Type B pancreatic cell (in vitro differentiated cells): ENCODE results near the gene SHISA4. TPM values are rescaled to one million over a fixed set of nuclear protein-coding genes. Genes with fewer than 3 reads are reported as not detected.

Source experiments
- DNase-seq: peaks from one replicate; pipeline ENCODE4 v3.0.0; 2021; ENCODE audit warnings: mixed read lengths; ENCODE audit not compliant: unreplicated experiment; ENCODE audit errors: extremely low spot score
- H3K27ac Mint-ChIP-seq: 2 replicates; pipeline ENCODE4 v1.8.0; 2021; ENCODE audit warnings: mild to moderate bottlenecking, mixed read lengths
- H3K27me3 Mint-ChIP-seq: 2 replicates; pipeline ENCODE4 v1.8.0; 2021; ENCODE audit warnings: mixed read lengths
- H3K36me3 Mint-ChIP-seq: 2 replicates; pipeline ENCODE4 v1.8.0; 2021; ENCODE audit warnings: mixed read lengths
- H3K4me1 Mint-ChIP-seq: one replicate; pipeline ENCODE4 v1.8.0; 2021; ENCODE audit warnings: mixed read lengths; ENCODE audit not compliant: unreplicated experiment
- H3K4me3 Mint-ChIP-seq: 2 replicates; pipeline ENCODE4 v1.8.0; 2021; ENCODE audit warnings: mild to moderate bottlenecking, mixed read lengths
- H3K9me3 Mint-ChIP-seq: 2 replicates; pipeline ENCODE4 v1.8.0; 2021; ENCODE audit warnings: mixed read lengths
- CTCF ChIP-seq: fragments of 200-600 bp; sonication (generic); conservative IDR thresholded peaks from 2 replicates; pipeline ENCODE4 v1.5.0; 2021; ENCODE audit warnings: antibody characterized with exemption, mild to moderate bottlenecking
- total RNA-seq: library from RNA; stranded (reverse); gene quantifications from 2 replicates; pipeline ENCODE4 v1.2.1, GENCODE V29; 2021; ENCODE audit warnings: low replicate concordance

Gene SHISA4
- total RNA-seq, 1 donor from 2014 or later: 5.0 TPM

DNA sequence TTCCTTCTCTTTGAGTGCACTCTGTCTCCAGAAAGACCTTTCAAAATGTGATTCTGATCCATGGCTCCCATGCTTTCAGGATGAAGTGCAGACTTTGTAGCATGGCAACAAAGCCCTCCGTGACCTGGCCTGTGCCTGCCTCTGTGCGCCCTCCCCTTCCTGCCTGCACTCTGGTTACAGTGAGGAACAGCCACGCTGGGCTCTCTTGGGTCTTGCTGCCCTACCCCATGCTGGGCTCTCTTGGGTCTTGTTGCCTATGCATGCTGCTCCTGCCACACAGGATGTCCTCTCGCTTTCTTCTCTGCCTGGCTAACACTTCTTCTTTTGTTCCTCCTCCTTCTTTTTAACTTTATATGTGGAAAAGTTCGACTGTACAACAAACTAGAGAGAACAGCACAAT, 29.6 kb downstream of the SHISA4 start:
- no peak for DNase-seq
- no peak for TF ChIP-seq CTCF
- Mint-ChIP-seq H3K4me3 (no peak overlapping the region), H3K9me3 (no peaks in the 10 kb centered on the region), H3K27me3 (peaks cover 3% of the 10 kb centered on the region), H3K36me3 (no peaks in the 10 kb centered on the region), H3K27ac (no peak overlapping the region), H3K4me1 (peaks cover 41% of the 10 kb centered on the region)

- no peak overlapping the region for H3K27ac Mint-ChIP-seq
- no peaks in the 10 kb centered on the region for H3K27me3 Mint-ChIP-seq
- H3K4me1 Mint-ChIP-seq: peaks cover 25% of the 10 kb centered on the region
- no peaks in the 10 kb centered on the region for H3K9me3 Mint-ChIP-seq
- no peak for DNase-seq
- no peaks in the 10 kb centered on the region for H3K36me3 Mint-ChIP-seq
- no peak overlapping the region for H3K4me3 Mint-ChIP-seq
- TF ChIP-seq CTCF: no peak
Observed at GRCh38 chr1:201921952-201922558, 33.4 kb downstream of the SHISA4 start.

- H3K9me3 Mint-ChIP-seq: no peaks in the 10 kb centered on the region
- peak overlapping the region; percentile 60 for H3K27ac Mint-ChIP-seq
- H3K4me3 Mint-ChIP-seq: no peak overlapping the region
- H3K4me1 Mint-ChIP-seq: peaks cover 10% of the 10 kb centered on the region
- H3K27me3 Mint-ChIP-seq: no peaks in the 10 kb centered on the region
- H3K36me3 Mint-ChIP-seq: no peaks in the 10 kb centered on the region
- TF ChIP-seq CTCF: no peak
- DNase-seq: no peak
Observed at GRCh38 chr1:201925301-201925567, 36.5 kb downstream of the SHISA4 start.

- TF ChIP-seq CTCF: no peak
- H3K27me3 Mint-ChIP-seq: no peaks in the 10 kb centered on the region
- no peak overlapping the region for H3K27ac Mint-ChIP-seq
- no peak for DNase-seq
- no peaks in the 10 kb centered on the region for H3K36me3 Mint-ChIP-seq
- H3K4me1 Mint-ChIP-seq: peaks cover 10% of the 10 kb centered on the region
- no peak overlapping the region for H3K4me3 Mint-ChIP-seq
- no peaks in the 10 kb centered on the region for H3K9me3 Mint-ChIP-seq
Observed at GRCh38 chr1:201925981-201926645, 37.4 kb downstream of the SHISA4 start.

DNA sequence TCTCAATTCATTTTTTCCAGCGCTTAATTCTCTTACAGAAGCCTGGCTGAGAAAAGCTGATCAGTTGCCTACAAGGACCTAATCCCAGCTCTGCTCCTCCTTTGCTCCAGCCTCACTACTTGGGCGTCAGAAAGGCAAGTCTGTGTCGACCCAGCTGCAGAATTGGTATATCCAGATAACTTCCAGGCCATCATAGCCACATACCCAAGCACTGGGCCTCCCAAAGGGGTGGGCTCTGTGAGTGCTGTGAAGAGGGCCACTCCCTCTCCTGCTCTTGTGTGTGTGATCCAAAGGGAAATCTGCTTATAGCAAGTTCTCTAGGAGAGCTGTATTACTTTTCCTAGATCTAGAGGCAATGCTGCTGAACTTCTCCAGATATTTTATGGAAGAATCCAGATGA, 39.6 kb downstream of the SHISA4 start:
- no peak overlapping the region for H3K4me3 Mint-ChIP-seq
- no peak overlapping the region for H3K27ac Mint-ChIP-seq
- no peaks in the 10 kb centered on the region for H3K36me3 Mint-ChIP-seq
- no peak for DNase-seq
- no peaks in the 10 kb centered on the region for H3K9me3 Mint-ChIP-seq
- no peaks in the 10 kb centered on the region for H3K27me3 Mint-ChIP-seq
- peaks cover 10% of the 10 kb centered on the region for H3K4me1 Mint-ChIP-seq
- TF ChIP-seq CTCF: no peak
